Activated CD8-positive, alpha-beta T cell treated with anti-CD3 and anti-CD28 coated beads, Interleukin-2, amount 10 ng/mL, durations not matched to agents 7 days and 5 days (primary cell): ENCODE results near the gene PTPRCAP. TPM values are rescaled to one million over a fixed set of nuclear protein-coding genes. Genes with fewer than 3 reads are reported as not detected.
A peak's percentile ranks its signal among the peaks of the same experiment; 100 is the strongest.

Experiments used
- ATAC-seq: fragments of 150-1000 bp; cut with Tn5 transposase; one replicate; pipeline ENCODE4 v1.10.0; 2021; ENCODE audit warnings: moderate library complexity
- CTCF ChIA-PET: fragments of 350-600 bp; sonication (Branson Sonifier 250); formaldehyde crosslinking; loops from one replicate; lab custom pipeline; 2021; ENCODE audit warnings: antibody characterized with exemption; lab: Charles Lee
- POLR2A ChIA-PET: fragments of 350-600 bp; sonication (Branson Sonifier 250); formaldehyde crosslinking; loops from one replicate; lab custom pipeline; 2021; ENCODE audit warnings: antibody characterized with exemption; lab: Charles Lee
- DNase-seq: peaks from one replicate; pipeline ENCODE4 v3.0.0-alpha.2; 2020
- H3K27ac Mint-ChIP-seq: one replicate; pipeline ENCODE4 v1.8.0; 2021; ENCODE audit warnings: mild to moderate bottlenecking, mixed read lengths
- H3K27me3 Mint-ChIP-seq: one replicate; pipeline ENCODE4 v1.8.0; 2021; ENCODE audit warnings: low read depth, mixed read lengths
- H3K36me3 Mint-ChIP-seq: one replicate; pipeline ENCODE4 v1.8.0; 2021; ENCODE audit warnings: low read depth, mixed read lengths
- H3K4me1 Mint-ChIP-seq: one replicate; pipeline ENCODE4 v1.8.0; 2021; ENCODE audit warnings: low read depth, mixed read lengths
- H3K4me3 Mint-ChIP-seq: one replicate; pipeline ENCODE4 v1.8.0; 2021; ENCODE audit warnings: mild to moderate bottlenecking, mixed read lengths
- H3K9me3 Mint-ChIP-seq: one replicate; pipeline ENCODE4 v1.8.0; 2022; ENCODE audit warnings: mixed read lengths; ENCODE audit not compliant: insufficient read depth
- total RNA-seq, 2 experiments: library from RNA; stranded (reverse); gene quantifications; one replicate each; pipeline ENCODE4 v1.2.3, GENCODE V29; 2021

Gene PTPRCAP
- total RNA-seq, 2 experiments from 2014 or later: 445 to 447 TPM

DNA sequence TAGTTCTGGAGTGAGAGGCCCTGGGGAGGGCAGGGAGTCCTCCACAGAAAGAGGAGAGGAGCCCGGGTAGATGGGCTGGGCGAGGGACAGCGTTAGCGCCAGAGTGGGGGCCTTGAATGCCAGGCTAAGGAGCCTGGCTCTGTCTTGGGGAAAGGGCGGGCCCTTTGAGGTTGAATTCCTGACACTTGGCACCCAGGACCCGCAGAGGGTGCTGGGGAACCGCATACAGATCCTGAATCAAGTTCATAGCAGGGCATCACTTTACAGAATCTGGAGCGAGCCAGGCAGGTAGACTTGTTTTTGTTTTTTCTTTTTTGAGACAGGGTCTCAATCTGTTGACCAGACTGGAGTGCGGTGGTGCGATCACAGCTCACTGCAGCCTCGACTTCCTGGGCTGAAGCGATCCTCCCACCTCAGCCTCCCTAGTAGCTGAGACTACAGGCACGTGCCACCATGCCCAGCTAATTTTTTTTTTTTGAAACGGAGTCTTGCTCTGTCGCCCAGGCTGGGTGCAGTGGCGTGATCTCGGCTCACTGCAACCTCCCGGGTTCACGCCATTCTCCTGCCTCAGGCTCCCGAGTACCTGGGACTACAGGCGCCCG, 16.0 kb downstream of the PTPRCAP start:
- peak overlapping the region; percentile 70 for H3K4me3 Mint-ChIP-seq
- no peaks in the 10 kb centered on the region for H3K27me3 Mint-ChIP-seq
- peak overlapping the region; percentile 86 for H3K27ac Mint-ChIP-seq
- H3K36me3 Mint-ChIP-seq: peaks cover 3% of the 10 kb centered on the region
- ATAC-seq (no peak), DNase-seq (no peak)
- peaks cover 67% of the 10 kb centered on the region for H3K4me1 Mint-ChIP-seq
- no peaks in the 10 kb centered on the region for H3K9me3 Mint-ChIP-seq
- ChIA-PET CTCF (interaction anchor here (1.2 to 6.6 kb wide), 4 partner anchors 16 to 55 kb away, joined by 5 to 73 read pairs (median 9); partner anchors contain the start of genes PPP1CA, PTPRCAP and TBC1D10C), POLR2A (interaction anchor here (0.5 to 5.8 kb wide), 8 partner anchors 10 to 235 kb away, joined by 3 to 95 read pairs (median 15); partner anchors contain the start of genes PPP1CA, PTPRCAP and TBC1D10C)

GRCh38 chr11:67420646-67421429, 16.6 kb downstream of the PTPRCAP start:
- peak; percentile 99 for DNase-seq
- Mint-ChIP-seq H3K27me3 (no peaks in the 10 kb centered on the region), H3K36me3 (peaks cover 3% of the 10 kb centered on the region), H3K9me3 (no peaks in the 10 kb centered on the region), H3K4me1 (peaks cover 70% of the 10 kb centered on the region), H3K27ac (peak overlapping the region; percentile 86), H3K4me3 (peak overlapping the region; percentile 79)
- ChIA-PET CTCF (interaction anchor here (1.2 to 6.6 kb wide), 6 partner anchors 8 to 56 kb away, joined by 3 to 73 read pairs (median 9); partner anchors contain the start of genes PPP1CA, PTPRCAP, RPS6KB2 and TBC1D10C), POLR2A (interaction anchor here (0.5 to 5.8 kb wide), 10 partner anchors 9 to 235 kb away, joined by 3 to 95 read pairs (median 4); partner anchors contain the start of genes PPP1CA, PTPRCAP and TBC1D10C)
- ATAC-seq: peak; percentile 86

DNA sequence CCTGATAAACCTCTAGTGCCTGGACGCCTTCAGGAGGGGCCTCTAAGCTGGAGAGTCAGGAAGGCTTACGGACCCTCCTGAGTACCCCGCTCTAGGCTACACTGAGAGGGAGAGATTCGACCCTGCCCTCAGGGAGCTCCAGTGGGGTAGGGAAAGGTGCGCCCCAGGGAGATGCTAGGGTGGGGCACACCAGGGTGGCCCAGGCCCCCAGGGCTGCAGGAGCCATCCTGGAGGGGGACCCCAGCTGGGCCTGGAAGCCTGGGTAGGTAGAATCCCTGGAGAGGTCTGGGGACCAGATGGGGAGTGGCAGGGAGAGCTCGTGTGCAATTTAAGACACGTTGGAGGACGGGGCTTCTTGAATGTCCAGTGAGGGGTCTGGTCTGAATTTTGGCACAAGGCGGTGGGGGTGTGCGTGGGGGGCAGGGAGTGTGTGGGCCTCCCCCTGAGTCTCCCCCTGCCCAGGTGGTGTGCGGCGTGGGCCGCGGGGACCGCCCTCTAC, 17.3 kb downstream of the PTPRCAP start:
- CTCF ChIA-PET: interaction anchor here (1.2 to 6.6 kb wide), 6 partner anchors 8 to 56 kb away, joined by 3 to 73 read pairs (median 9); partner anchors contain the start of genes PPP1CA, PTPRCAP, RPS6KB2 and TBC1D10C
- no peaks in the 10 kb centered on the region for H3K9me3 Mint-ChIP-seq
- H3K4me3 Mint-ChIP-seq: peak overlapping the region; percentile 79
- DNase-seq (no peak), ATAC-seq (no peak)
- H3K36me3 Mint-ChIP-seq: peaks cover 3% of the 10 kb centered on the region
- no peaks in the 10 kb centered on the region for H3K27me3 Mint-ChIP-seq
- peaks cover 66% of the 10 kb centered on the region for H3K4me1 Mint-ChIP-seq
- POLR2A ChIA-PET: interaction anchor here (0.6 to 5.8 kb wide), 12 partner anchors 8 to 294 kb away, joined by 3 to 95 read pairs (median 4); partner anchors contain the start of genes PPP1CA, PTPRCAP and TBC1D10C
- H3K27ac Mint-ChIP-seq: peak overlapping the region; percentile 87

DNA sequence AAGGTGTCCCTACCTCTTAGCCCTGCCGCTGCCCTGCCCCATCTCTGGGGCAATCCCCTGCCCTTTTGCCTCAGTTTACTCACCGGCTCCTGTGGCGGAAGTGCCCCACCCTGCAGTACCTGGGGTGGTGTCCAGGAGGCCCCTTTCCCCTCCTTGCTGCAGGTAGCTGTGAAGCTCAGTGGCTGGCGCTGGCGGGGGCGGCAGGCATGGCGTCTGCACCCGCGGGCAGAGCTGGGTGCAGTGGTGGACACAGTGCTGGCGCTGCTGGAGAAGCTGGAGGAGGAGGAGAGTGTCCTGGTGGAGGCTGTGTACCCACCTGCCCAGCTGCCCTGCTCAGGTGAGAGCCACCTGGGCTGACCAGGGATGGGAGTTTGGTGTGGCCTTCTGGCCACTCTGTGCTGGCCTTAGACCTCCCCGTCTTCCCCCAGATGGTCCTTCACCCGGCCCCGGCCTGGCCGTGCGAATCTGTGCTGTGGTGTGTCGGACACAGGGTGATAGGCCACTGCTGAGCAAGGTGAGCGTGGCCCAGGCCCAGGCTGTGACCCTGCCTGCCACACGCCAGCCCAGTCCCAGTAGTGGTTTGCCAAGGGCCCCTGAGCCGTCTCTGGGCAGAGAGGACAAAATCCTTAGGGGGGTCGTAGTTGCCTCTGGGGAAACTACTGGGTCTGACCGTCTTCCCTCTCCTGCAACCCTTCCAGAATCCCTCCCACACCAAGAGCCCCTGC, 18.0 kb downstream of the PTPRCAP start:
- H3K9me3 Mint-ChIP-seq: no peaks in the 10 kb centered on the region
- no peaks in the 10 kb centered on the region for H3K27me3 Mint-ChIP-seq
- peaks cover 64% of the 10 kb centered on the region for H3K4me1 Mint-ChIP-seq
- H3K4me3 Mint-ChIP-seq: peak overlapping the region; percentile 79
- peak overlapping the region; percentile 87 for H3K27ac Mint-ChIP-seq
- ChIA-PET CTCF (interaction anchor here (0.9 to 6.6 kb wide), 7 partner anchors 9 to 68 kb away, joined by 3 to 73 read pairs (median 8); partner anchors contain the start of genes PPP1CA, PTPRCAP, RPS6KB2 and TBC1D10C), POLR2A (interaction anchor here (0.6 to 5.8 kb wide), 11 partner anchors 8 to 294 kb away, joined by 3 to 95 read pairs (median 5); partner anchors contain the start of genes PPP1CA, PTPRCAP, RAD9A and TBC1D10C)
- DNase-seq (no peak), ATAC-seq (no peak)
- peaks cover 3% of the 10 kb centered on the region for H3K36me3 Mint-ChIP-seq

DNA sequence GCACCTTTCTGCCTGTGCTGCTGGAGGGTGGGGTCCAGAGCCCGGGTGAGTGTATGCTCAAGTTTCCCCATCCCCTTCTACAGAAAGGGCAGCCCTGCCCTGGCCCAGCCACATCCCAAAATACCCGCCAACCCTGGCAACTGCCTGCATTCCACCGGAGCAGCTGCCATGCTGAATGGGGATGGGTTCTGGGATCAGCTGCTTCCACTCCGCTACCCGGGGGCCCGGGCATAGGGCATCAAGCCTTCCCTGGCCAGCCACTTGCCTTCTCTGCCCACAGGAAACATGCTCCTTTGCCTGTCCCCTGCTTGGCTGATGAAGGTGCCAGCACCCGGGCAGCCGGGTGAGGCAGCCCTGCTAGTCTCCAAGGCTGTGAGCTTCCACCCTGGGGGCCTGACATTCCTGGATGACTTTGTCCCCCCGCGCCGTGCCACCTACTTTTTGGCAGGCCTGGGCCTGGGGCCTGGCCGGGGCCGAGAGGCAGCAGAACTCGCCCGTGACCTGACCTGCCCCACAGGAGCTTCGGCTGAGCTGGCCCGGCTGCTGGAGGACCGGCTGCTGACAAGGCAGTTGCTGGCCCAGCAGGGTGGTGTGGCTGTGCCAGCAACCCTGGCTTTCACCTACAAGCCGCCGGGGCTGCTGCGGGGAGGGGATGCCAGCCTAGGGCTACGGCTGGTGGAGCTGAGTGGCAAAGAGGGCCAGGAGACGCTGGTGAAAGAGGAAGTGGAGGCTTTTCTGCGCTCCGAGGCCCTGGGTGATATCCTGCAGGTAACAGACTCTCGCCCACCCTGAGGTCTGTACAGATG, 18.8 kb downstream of the PTPRCAP start:
- ChIA-PET CTCF (interaction anchor here (0.9 to 6.6 kb wide), 8 partner anchors 11 to 73 kb away, joined by 3 to 73 read pairs (median 3); partner anchors contain the start of genes CLCF1, PPP1CA, PTPRCAP and TBC1D10C), POLR2A (interaction anchor here (0.8 to 5.8 kb wide), 7 partner anchors 11 to 141 kb away, joined by 3 to 95 read pairs (median 3); partner anchors contain the start of genes PPP1CA, PTPRCAP, RAD9A and TBC1D10C)
- Mint-ChIP-seq H3K4me3 (peak overlapping the region; percentile 79), H3K36me3 (peaks cover 3% of the 10 kb centered on the region), H3K27ac (peak overlapping the region; percentile 87), H3K9me3 (no peaks in the 10 kb centered on the region), H3K27me3 (no peaks in the 10 kb centered on the region), H3K4me1 (peaks cover 66% of the 10 kb centered on the region)
- DNase-seq (peak; percentile 53), ATAC-seq (no peak)

DNA sequence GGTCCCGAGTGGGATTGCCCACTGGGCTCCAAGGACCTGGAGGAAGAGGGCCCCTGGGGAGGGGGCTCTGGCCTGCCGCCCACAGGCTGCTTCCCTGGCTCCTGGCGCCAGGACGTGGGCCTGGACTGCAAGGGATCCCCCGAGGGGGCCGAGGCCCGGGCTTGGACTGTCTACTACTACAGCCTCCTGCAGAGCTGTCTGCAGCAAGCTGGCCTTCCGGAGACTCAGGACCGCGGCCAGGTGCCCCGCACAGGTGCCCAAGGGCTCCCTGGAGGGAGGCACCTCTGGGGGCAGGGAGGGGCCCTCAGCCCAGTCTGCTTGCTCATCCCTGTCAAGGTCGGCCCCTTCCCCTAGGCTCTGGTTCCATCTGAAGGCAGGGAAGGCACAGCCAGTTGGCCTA, 20.1 kb downstream of the PTPRCAP start:
- DNase-seq (no peak), ATAC-seq (no peak)
- Mint-ChIP-seq H3K4me3 (no peak overlapping the region), H3K9me3 (no peaks in the 10 kb centered on the region), H3K27ac (peak overlapping the region; percentile 87), H3K36me3 (peaks cover 6% of the 10 kb centered on the region), H3K27me3 (peaks cover 2% of the 10 kb centered on the region), H3K4me1 (peaks cover 69% of the 10 kb centered on the region)
- ChIA-PET POLR2A (interaction anchor here (0.7 to 5.8 kb wide), 5 partner anchors 9 to 70 kb away, joined by 3 to 95 read pairs (median 61); partner anchors contain the start of genes PPP1CA, PTPRCAP and TBC1D10C), CTCF (interaction anchor here (0.9 to 6.6 kb wide), 5 partner anchors 9 to 72 kb away, joined by 3 to 73 read pairs (median 3); partner anchors contain the start of genes POLD4, PPP1CA and TBC1D10C)

DNA sequence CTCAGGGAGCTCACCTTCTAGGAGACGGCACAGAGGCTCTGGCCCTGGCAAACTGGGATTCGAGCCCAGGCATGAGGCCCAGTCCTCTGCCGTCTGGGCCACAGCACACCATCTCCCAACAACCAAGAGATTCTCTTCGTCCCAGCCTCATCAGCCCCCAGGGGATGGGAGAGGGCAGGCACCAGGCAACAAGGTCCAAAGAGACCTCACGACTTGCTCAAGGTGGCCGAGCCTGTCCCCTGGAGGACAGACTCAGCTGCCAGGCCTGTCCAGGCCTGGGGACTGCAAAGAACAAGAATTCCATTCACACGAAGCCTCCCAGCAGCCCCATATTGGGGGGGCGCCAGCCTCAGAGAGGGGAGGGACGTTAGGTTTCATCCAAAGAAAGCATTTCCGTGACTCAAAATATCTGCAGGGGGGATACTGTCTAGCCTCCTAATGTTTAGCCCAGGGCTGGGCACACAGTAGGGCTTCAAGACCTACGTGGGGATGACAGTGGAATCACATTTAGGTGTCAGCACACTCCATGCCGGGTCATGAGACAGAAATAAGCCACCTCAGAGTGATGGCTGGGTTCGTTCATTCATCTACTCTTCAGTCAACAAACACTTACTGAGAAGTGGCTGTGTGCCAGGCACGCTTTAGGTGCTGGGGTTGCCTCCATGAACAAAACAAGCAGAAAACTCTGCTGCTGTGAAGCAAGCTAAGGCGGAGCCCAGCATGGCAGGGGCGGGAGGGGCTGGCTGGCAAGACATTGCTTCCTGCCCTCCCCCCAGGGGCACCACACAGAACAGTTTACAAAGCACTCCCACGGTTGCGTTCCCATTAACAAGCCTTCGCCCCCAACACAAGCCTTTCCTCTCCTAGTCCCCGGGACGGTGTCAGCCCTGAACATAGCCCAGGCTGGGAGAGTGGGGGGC, 20.8 kb downstream of the PTPRCAP start:
- peaks cover 6% of the 10 kb centered on the region for H3K36me3 Mint-ChIP-seq
- POLR2A ChIA-PET: interaction anchor here (0.7 to 5.8 kb wide), 4 partner anchors 9 to 71 kb away, joined by 3 to 95 read pairs (median 68); partner anchors contain the start of genes PPP1CA, PTPRCAP and TBC1D10C
- ATAC-seq: no peak

GRCh38 chr11:67415501-67416304, 21.8 kb downstream of the PTPRCAP start, which contains the start of gene CARNS1:
Gene CARNS1 (plus strand): TSS chr11:67415678. CDS start chr11:67416200, 522 bp downstream.
- H3K36me3 Mint-ChIP-seq: peaks cover 12% of the 10 kb centered on the region
- ATAC-seq (no peak), DNase-seq (no peak)
- ChIA-PET CTCF (interaction anchor here (1.2 to 6.6 kb wide), 2 partner anchors 13 to 214 kb away, joined by 3 to 73 read pairs; partner anchors contain the start of genes NUDT8, PPP1CA and TBC1D10C), POLR2A (interaction anchor here (5.8 kb wide), 1 partner anchor 13 kb away, joined by 95 read pairs; the partner anchor contains the start of genes PPP1CA and TBC1D10C)
- H3K4me3 Mint-ChIP-seq: peak within 1 kb of the TSS; percentile 62
- peaks cover 77% of the 10 kb centered on the region for H3K4me1 Mint-ChIP-seq
- H3K9me3 Mint-ChIP-seq: no peaks in the 10 kb centered on the region
- H3K27me3 Mint-ChIP-seq: peaks cover 2% of the 10 kb centered on the region
- peak within 1 kb of the TSS; percentile 83 for H3K27ac Mint-ChIP-seq

More for the DNA sequence above, 20.8 kb downstream of the PTPRCAP start:
- Mint-ChIP-seq H3K27me3 (peaks cover 2% of the 10 kb centered on the region), H3K27ac (peak overlapping the region; percentile 83), H3K4me1 (peaks cover 73% of the 10 kb centered on the region), H3K9me3 (no peaks in the 10 kb centered on the region), H3K4me3 (peak overlapping the region; percentile 62)
- peak; percentile 66 for DNase-seq
- CTCF ChIA-PET: interaction anchor here (1.2 to 6.6 kb wide), 4 partner anchors 9 to 213 kb away, joined by 3 to 73 read pairs (median 19); partner anchors contain the start of genes NUDT8, POLD4, PPP1CA and TBC1D10C
